PC-3 (cell line): ENCODE measurements around the gene CLCA2. TPM values are rescaled to one million over a fixed set of nuclear protein-coding genes. Genes with fewer than 3 reads are reported as not detected.

ENCODE experiments used
- ATAC-seq: fragments of 200-7000 bp; cut with Tn5 transposase; 2 replicates; pipeline ENCODE4 v1.9.1; 2020; ENCODE audit warnings: mild to moderate bottlenecking, moderate library complexity
- BruUV-seq: library from RNA; stranded (reverse); fragments of 400-500 nt; replicated peaks from 2 replicates; lab custom pipeline; 2021; lab: Mats Ljungman, UMichigan
- CTCF ChIA-PET: fragments of 300-600 bp; sonication (Branson Sonifier 250); formaldehyde crosslinking; loops from one replicate; lab custom pipeline; 2022; ENCODE audit warnings: antibody characterized with exemption; lab: Charles Lee
- POLR2A ChIA-PET: fragments of 300-600 bp; sonication (Branson Sonifier 250); formaldehyde crosslinking; loops from one replicate; lab custom pipeline; 2022; ENCODE audit warnings: antibody characterized with exemption; ENCODE audit not compliant: unreplicated experiment; lab: Charles Lee
- DNase-seq: peaks from one replicate; pipeline ENCODE4 v3.0.0-alpha.2; 2015
- H2AFZ ChIP-seq: fragments of 300-600 bp; sonication (generic); 2 replicates; pipeline ENCODE4 v1.6.0; 2016; ENCODE audit warnings: antibody characterized with exemption, low read length
- H3F3A ChIP-seq: fragments of 300-600 bp; sonication (generic); one replicate; pipeline ENCODE4 v1.6.0; 2017; ENCODE audit warnings: antibody characterized with exemption, low read length, control low read depth, mild to moderate bottlenecking; ENCODE audit not compliant: unreplicated experiment
- H3K27ac ChIP-seq: fragments of 300-600 bp; sonication (generic); 2 replicates; pipeline ENCODE4 v1.5.1; 2016; ENCODE audit warnings: mild to moderate bottlenecking, low read length
- H3K27me3 ChIP-seq: fragments of 300-600 bp; sonication (generic); 2 replicates; pipeline ENCODE4 v1.6.1; 2016; ENCODE audit warnings: low read length, mixed read lengths
- H3K36me3 ChIP-seq: fragments of 300-600 bp; sonication (generic); 2 replicates; pipeline ENCODE4 v1.6.1; 2016; ENCODE audit warnings: low read depth, mixed run types, low read length, mixed read lengths
- H3K4me1 ChIP-seq: fragments of 300-600 bp; sonication (generic); 2 replicates; pipeline ENCODE4 v1.5.1; 2016; ENCODE audit warnings: low read length; ENCODE audit not compliant: insufficient read depth
- H3K4me2 ChIP-seq: fragments of 300-600 bp; sonication (generic); 2 replicates; pipeline ENCODE4 v1.6.0; 2016; ENCODE audit warnings: low read length
- H3K4me3 ChIP-seq: fragments of 300-600 bp; sonication (generic); 2 replicates; pipeline ENCODE4 v1.5.1; 2016; ENCODE audit warnings: mild to moderate bottlenecking, low read length, mixed read lengths
- H3K79me2 ChIP-seq: fragments of 300-600 bp; sonication (generic); 2 replicates; pipeline ENCODE4 v1.6.1; 2017; ENCODE audit warnings: low read length, mixed read lengths
- H3K9ac ChIP-seq: fragments of 300-600 bp; sonication (generic); 2 replicates; pipeline ENCODE4 v1.6.0; 2016; ENCODE audit warnings: mild to moderate bottlenecking, low read length
- H3K9me2 ChIP-seq: fragments of 300-600 bp; sonication (generic); replicated peaks from 2 replicates; pipeline ENCODE4 v1.6.1; 2016; ENCODE audit warnings: mixed run types, low read length, mixed read lengths
- H3K9me3 ChIP-seq: fragments of 300-600 bp; sonication (generic); 2 replicates; pipeline ENCODE4 v1.6.1; 2016; ENCODE audit warnings: low read length, mixed read lengths
- H4K20me1 ChIP-seq: fragments of 300-600 bp; sonication (generic); 2 replicates; pipeline ENCODE4 v1.6.1; 2016; ENCODE audit warnings: low read length, mixed read lengths
- EZH2 ChIP-seq: fragments of 300-600 bp; sonication (generic); IDR thresholded peaks from one replicate; pipeline ENCODE4 v1.6.1; 2017; ENCODE audit warnings: antibody characterized with exemption, mild to moderate bottlenecking, low read length; ENCODE audit not compliant: unreplicated experiment
- EZH2phosphoT487 ChIP-seq: fragments of 300-600 bp; sonication (generic); IDR thresholded peaks from 2 replicates; pipeline ENCODE4 v1.6.1; 2018; ENCODE audit warnings: mild to moderate bottlenecking, antibody characterized with exemption, low read length, borderline replicate concordance
- intact Hi-C: fragments of 100-400 bp; cut with micrococcal nuclease; formaldehyde crosslinking; loops from 2 replicates; pipeline ENCODE4 v1.9.0; 2023
- total RNA-seq: library from RNA; depleted of rRNA; stranded (reverse); fragments of >200 nt; gene quantifications from 2 replicates; pipeline ENCODE4 v1.2.3, GENCODE V29; 2014
- TF ChIP-seq, protein P1 (sequence below): fragments of 300-600 bp; sonication (generic); conservative IDR thresholded peaks from 2 replicates; pipeline ENCODE4 v1.5.1; 2017; ENCODE audit warnings: antibody characterized with exemption, low read depth, mild to moderate bottlenecking, low read length

CLCA2 gene
- total RNA-seq, 1 experiment from 2014 or later, result 0.22 TPM

DNA sequence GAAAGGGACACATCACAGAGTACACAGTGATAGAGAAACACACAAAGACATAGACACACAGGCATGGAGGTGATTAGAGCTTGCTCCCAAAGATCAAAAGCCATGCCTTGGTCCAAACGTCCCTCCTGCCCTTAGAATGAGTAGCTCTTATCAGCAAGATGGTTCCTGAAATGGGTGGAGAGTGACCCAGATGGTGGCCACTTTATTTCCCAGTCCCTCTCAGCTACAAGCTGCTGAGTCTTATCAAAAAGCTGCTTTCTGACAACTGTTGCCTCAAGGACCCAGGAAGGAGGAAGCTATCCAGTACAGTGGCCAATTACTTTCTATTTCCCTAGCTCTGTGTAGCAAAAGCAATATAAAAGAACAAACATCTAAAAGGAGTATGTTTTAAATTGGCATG lies 37.0 kb downstream of the CLCA2 start:
- no peaks in the 10 kb centered on the region for H4K20me1 ChIP-seq
- ATAC-seq (no peak), DNase-seq (no peak)
- H2AFZ ChIP-seq, result no peak overlapping the region
- no peaks in the 10 kb centered on the region for H3K9me2 ChIP-seq
- no peak overlapping the region for H3K27ac ChIP-seq
- no TSS peak for BruUV-seq
- ChIA-PET POLR2A (no interaction called here), CTCF (no interaction called here)
- no peaks in the 10 kb centered on the region for H3K9me3 ChIP-seq
- no peaks in the 10 kb centered on the region for H3K36me3 ChIP-seq
- H3K79me2 ChIP-seq, result no peaks in the 10 kb centered on the region
- H3F3A ChIP-seq, result no peaks in the 10 kb centered on the region
- intact Hi-C loops, result no loop called here
- no peak for TF ChIP-seq EZH2phosphoT487
- TF ChIP-seq, protein P1, sequence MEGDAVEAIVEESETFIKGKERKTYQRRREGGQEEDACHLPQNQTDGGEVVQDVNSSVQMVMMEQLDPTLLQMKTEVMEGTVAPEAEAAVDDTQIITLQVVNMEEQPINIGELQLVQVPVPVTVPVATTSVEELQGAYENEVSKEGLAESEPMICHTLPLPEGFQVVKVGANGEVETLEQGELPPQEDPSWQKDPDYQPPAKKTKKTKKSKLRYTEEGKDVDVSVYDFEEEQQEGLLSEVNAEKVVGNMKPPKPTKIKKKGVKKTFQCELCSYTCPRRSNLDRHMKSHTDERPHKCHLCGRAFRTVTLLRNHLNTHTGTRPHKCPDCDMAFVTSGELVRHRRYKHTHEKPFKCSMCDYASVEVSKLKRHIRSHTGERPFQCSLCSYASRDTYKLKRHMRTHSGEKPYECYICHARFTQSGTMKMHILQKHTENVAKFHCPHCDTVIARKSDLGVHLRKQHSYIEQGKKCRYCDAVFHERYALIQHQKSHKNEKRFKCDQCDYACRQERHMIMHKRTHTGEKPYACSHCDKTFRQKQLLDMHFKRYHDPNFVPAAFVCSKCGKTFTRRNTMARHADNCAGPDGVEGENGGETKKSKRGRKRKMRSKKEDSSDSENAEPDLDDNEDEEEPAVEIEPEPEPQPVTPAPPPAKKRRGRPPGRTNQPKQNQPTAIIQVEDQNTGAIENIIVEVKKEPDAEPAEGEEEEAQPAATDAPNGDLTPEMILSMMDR, result no peak
- TF ChIP-seq EZH2, result no peak
- no peaks in the 10 kb centered on the region for H3K4me1 ChIP-seq
- H3K4me2 ChIP-seq, result no peak overlapping the region
- no peak overlapping the region for H3K9ac ChIP-seq
- H3K4me3 ChIP-seq, result no peak overlapping the region
- H3K27me3 ChIP-seq, result no peaks in the 10 kb centered on the region

DNA sequence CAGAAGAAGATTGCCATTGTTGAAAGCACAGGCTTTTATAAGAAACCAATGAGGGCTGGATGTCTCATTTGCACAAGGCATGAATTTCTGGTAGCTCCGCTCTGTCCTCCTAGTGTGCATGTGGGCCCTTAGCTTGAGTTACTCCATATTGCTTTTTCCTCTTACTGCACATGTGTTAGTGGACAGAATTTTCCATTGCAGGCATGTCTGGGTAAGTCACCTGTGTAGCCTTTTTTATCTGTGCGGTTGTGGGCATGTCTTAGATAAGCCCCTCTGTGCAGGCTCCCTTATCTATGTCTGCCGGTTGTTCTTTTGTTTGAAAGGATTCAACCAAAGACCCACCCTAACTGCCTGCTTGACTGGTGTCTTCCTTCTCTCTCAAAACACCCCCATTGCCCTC lies 37.5 kb downstream of the CLCA2 start:
- Histone ChIP-seq H3K79me2 (no peaks in the 10 kb centered on the region), H3K4me2 (no peak overlapping the region), H4K20me1 (no peaks in the 10 kb centered on the region), H3K27me3 (no peaks in the 10 kb centered on the region), H3F3A (no peaks in the 10 kb centered on the region), H2AFZ (no peak overlapping the region), H3K9ac (no peak overlapping the region), H3K27ac (no peak overlapping the region), H3K4me3 (no peak overlapping the region), H3K9me2 (no peaks in the 10 kb centered on the region), H3K9me3 (no peaks in the 10 kb centered on the region), H3K36me3 (no peaks in the 10 kb centered on the region), H3K4me1 (no peaks in the 10 kb centered on the region)
- POLR2A ChIA-PET, result no interaction called here
- intact Hi-C loops, result no loop called here
- CTCF ChIA-PET, result no interaction called here
- BruUV-seq, result no TSS peak
- no peak for ATAC-seq
- no peak for DNase-seq
- TF ChIP-seq EZH2, result no peak
- TF ChIP-seq EZH2phosphoT487, result no peak
- TF ChIP-seq, protein P1, result no peak

DNA sequence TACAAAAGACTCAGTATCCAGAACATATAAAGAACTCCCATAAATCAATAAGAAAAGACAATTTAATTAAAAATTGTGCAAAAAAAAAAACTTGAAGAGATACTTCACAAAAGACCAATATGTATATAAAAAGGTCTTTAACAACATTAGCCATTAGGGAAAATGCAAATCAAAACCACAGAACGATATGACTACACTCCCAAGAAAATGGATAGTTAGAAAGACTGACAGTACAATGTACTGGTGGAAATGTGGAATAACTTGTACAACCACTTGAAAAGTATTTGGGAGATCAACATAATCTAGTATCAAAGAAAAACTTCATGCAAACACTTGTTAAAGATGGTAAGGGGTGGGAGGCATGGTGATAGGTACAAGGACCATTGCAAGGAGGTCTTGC lies 40.8 kb downstream of the CLCA2 start:
- H3K27me3 ChIP-seq, result no peaks in the 10 kb centered on the region
- no peaks in the 10 kb centered on the region for H3K4me1 ChIP-seq
- no peaks in the 10 kb centered on the region for H3K9me2 ChIP-seq
- TF ChIP-seq EZH2phosphoT487, result no peak
- TF ChIP-seq, protein P1, result no peak
- TF ChIP-seq EZH2, result no peak
- no peak; the same call in 1 of the 2 replicates for ATAC-seq
- H3K36me3 ChIP-seq, result no peaks in the 10 kb centered on the region
- no peak overlapping the region for H3K4me2 ChIP-seq
- H3K79me2 ChIP-seq, result no peaks in the 10 kb centered on the region
- ChIA-PET CTCF (no interaction called here), POLR2A (no interaction called here)
- H3K27ac ChIP-seq, result no peak overlapping the region
- no peaks in the 10 kb centered on the region for H4K20me1 ChIP-seq
- no peaks in the 10 kb centered on the region for H3F3A ChIP-seq
- intact Hi-C loops, result no loop called here
- no peak overlapping the region for H3K9ac ChIP-seq
- no TSS peak for BruUV-seq
- H3K9me3 ChIP-seq, result no peaks in the 10 kb centered on the region
- no peak overlapping the region for H3K4me3 ChIP-seq
- H2AFZ ChIP-seq, result no peak overlapping the region
- peak; percentile 24 for DNase-seq
